HepG2 (cell line): ENCODE data around the gene PCGF5. TPM values are rescaled to one million over a fixed set of nuclear protein-coding genes. Genes with fewer than 3 reads are reported as not detected.

ENCODE experiments used
- GATA4 ChIP-seq: sonication (generic); IDR thresholded peaks from 2 replicates; pipeline ENCODE4 v1.6.1; 2016; ENCODE audit warnings: antibody characterized with exemption, low read depth, borderline replicate concordance
- HOMEZ ChIP-seq: IDR thresholded peaks from 2 replicates; pipeline ENCODE4 v1.6.1; 2016; ENCODE audit warnings: low read depth
- POLR2G ChIP-seq: fragments of 200-400 bp; formaldehyde crosslinking; IDR thresholded peaks from 2 replicates; pipeline ENCODE4 v1.6.1; 2018; ENCODE audit warnings: mild to moderate bottlenecking, low read depth, low read length, moderate library complexity
- TOE1 ChIP-seq: sonication (generic); formaldehyde crosslinking; IDR thresholded peaks from 2 replicates; pipeline ENCODE4 v1.4.0; 2020; ENCODE audit warnings: mild to moderate bottlenecking, missing genetic modification reagents
- ZNF264 ChIP-seq: sonication (generic); formaldehyde crosslinking; IDR thresholded peaks from 2 replicates; pipeline ENCODE4 v1.4.0; 2020; ENCODE audit warnings: missing genetic modification reagents
- ZNF446 ChIP-seq: sonication (generic); formaldehyde crosslinking; IDR thresholded peaks from 2 replicates; pipeline ENCODE4 v1.5.0; 2020; ENCODE audit warnings: mild to moderate bottlenecking, missing genetic modification reagents
- ZNF605 ChIP-seq: sonication (generic); formaldehyde crosslinking; IDR thresholded peaks from 2 replicates; pipeline ENCODE4 v1.8.0; 2022; ENCODE audit warnings: mild to moderate bottlenecking, missing genetic modification reagents
- ZNF616 ChIP-seq: sonication (generic); formaldehyde crosslinking; IDR thresholded peaks from 2 replicates; pipeline ENCODE4 v1.5.0; 2020; ENCODE audit warnings: low read depth, mild to moderate bottlenecking, missing genetic modification reagents
- ZNF7 ChIP-seq: IDR thresholded peaks from 2 replicates; pipeline ENCODE4 v1.6.1; 2016; ENCODE audit warnings: missing biosample characterization, missing genetic modification reagents
- polyA plus RNA-seq, 8 experiments: library from polyadenylated mRNA; depleted of rRNA in 3 of 8; stranded (reverse) in 7 of 8; unstranded in 1 of 8; fragments of >200 nt; fragmentation: Illumina TruSeq in 4 of 8; extraction: Trizol in 4 of 8; gene quantifications; 2 replicates each; pipeline versions ENCODE4 v1.2.1 to v1.2.3, GENCODE V29; 2011 to 2016; ENCODE audit warnings: low read depth in 4 of 8, missing spikeins in 1 of 8, mixed read lengths in 1 of 8; ENCODE audit not compliant: insufficient read depth in 1 of 8
- total RNA-seq, 5 experiments: library from RNA; depleted of rRNA; stranded (reverse); fragments of >200 nt; fragmentation: Illumina TruSeq; extraction: Trizol; gene quantifications; 2 replicates each; pipeline ENCODE4 v1.2.3, GENCODE V29; 2016; ENCODE audit warnings: low read depth in 1 of 5
- TF ChIP-seq, protein P1 (sequence below): sonication (generic); formaldehyde crosslinking; IDR thresholded peaks from 2 replicates; pipeline ENCODE4 v1.4.0; 2020; ENCODE audit warnings: mild to moderate bottlenecking, missing genetic modification reagents
- TF ChIP-seq, protein P2 (sequence below): sonication (generic); formaldehyde crosslinking; IDR thresholded peaks from 2 replicates; pipeline ENCODE4 v1.8.0; 2022; ENCODE audit warnings: missing genetic modification reagents, mild to moderate bottlenecking, moderate library complexity, borderline replicate concordance
- TF ChIP-seq, protein P3 (sequence below): sonication (generic); formaldehyde crosslinking; IDR thresholded peaks from 2 replicates; pipeline ENCODE4 v1.4.0; 2020; ENCODE audit warnings: missing genetic modification reagents

PCGF5 gene
- total and polyA plus RNA-seq, 2 of the 13 experiments (the other 11 are each of a cell fraction or from before 2014, with no cell fraction given): 61.3 to 138 TPM

- TF ChIP-seq, protein P1, sequence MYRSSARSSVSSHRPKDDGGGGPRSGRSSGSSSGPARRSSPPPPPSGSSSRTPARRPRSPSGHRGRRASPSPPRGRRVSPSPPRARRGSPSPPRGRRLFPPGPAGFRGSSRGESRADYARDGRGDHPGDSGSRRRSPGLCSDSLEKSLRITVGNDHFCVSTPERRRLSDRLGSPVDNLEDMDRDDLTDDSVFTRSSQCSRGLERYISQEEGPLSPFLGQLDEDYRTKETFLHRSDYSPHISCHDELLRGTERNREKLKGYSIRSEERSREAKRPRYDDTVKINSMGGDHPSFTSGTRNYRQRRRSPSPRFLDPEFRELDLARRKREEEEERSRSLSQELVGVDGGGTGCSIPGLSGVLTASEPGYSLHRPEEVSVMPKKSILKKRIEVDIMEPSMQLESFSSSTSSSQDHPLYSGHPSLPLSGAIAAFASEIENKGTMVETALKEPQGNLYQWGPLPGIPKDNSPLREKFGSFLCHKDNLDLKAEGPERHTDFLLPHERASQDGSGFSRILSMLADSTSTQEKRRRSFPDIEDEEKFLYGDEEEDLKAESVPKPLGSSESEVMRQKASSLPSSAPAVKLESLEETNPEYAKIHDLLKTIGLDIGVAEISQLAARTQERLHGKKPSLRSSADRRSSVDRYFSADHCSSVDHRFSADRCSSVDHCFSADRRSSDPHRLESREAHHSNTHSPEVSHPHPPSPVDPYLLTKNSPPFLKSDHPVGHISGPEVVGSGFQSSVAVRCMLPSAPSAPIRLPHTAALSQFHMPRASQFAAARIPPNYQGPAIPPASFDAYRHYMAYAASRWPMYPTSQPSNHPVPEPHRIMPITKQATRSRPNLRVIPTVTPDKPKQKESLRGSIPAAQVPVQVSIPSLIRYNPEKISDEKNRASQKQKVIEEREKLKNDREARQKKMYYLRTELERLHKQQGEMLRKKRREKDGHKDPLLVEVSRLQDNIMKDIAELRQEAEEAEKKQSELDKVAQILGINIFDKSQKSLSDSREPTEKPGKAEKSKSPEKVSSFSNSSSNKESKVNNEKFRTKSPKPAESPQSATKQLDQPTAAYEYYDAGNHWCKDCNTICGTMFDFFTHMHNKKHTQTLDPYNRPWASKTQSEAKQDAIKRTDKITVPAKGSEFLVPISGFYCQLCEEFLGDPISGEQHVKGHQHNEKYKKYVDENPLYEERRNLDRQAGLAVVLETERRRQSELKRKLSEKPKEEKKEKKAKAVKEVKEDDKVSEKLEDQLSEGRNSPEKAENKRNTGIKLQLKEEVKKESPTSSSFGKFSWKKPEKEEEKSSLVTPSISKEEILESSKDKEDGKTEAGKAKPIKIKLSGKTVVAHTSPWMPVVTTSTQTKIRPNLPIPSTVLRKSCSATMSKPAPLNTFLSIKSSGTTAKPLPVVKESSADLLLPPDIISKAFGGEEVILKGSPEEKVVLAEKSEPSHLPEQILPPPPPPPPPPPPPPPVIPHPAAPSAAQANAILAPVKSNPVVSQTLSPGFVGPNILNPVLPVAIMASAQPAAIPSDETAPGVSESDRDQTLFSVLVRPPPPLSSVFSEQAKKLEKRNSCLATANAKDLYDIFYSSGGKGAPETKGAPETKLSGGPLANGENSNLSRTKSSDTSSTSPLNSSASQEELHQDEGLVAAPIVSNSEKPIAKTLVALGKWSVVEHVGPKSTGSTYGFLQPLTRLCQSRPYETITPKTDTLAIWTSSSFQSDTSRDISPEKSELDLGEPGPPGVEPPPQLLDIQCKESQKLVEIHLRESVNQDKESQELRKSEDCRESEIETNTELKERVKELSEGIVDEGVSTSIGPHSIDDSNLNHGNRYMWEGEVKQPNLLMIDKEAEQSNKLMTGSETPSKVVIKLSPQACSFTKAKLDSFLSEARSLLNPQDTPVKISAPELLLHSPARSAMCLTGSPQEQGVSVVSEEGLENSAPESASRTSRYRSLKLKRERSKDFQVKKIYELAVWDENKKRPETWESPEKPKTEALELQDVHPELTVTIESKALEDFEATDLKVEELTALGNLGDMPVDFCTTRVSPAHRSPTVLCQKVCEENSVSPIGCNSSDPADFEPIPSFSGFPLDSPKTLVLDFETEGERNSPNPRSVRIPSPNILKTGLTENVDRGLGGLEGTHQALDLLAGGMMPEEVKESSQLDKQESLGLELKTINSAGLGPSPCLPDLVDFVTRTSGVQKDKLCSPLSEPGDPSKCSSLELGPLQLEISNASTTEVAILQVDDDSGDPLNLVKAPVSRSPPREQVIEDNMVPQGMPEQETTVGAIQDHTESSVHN (CRISPR knock-in tag): no peak
- TF ChIP-seq ZNF616 (CRISPR knock-in tag) (no peak), HOMEZ (no peak; the same call in 1 of the 2 replicates), ZNF605 (CRISPR knock-in tag) (no peak), ZNF264 (CRISPR knock-in tag) (peak; percentile 88), ZNF7 (no peak), ZNF446 (CRISPR knock-in tag) (no peak), TOE1 (no peak), POLR2G (no peak), GATA4 (no peak)
- TF ChIP-seq, protein P2, sequence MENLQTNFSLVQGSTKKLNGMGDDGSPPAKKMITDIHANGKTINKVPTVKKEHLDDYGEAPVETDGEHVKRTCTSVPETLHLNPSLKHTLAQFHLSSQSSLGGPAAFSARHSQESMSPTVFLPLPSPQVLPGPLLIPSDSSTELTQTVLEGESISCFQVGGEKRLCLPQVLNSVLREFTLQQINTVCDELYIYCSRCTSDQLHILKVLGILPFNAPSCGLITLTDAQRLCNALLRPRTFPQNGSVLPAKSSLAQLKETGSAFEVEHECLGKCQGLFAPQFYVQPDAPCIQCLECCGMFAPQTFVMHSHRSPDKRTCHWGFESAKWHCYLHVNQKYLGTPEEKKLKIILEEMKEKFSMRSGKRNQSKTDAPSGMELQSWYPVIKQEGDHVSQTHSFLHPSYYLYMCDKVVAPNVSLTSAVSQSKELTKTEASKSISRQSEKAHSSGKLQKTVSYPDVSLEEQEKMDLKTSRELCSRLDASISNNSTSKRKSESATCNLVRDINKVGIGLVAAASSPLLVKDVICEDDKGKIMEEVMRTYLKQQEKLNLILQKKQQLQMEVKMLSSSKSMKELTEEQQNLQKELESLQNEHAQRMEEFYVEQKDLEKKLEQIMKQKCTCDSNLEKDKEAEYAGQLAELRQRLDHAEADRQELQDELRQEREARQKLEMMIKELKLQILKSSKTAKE (CRISPR knock-in tag): no peak
- TF ChIP-seq, protein P3, sequence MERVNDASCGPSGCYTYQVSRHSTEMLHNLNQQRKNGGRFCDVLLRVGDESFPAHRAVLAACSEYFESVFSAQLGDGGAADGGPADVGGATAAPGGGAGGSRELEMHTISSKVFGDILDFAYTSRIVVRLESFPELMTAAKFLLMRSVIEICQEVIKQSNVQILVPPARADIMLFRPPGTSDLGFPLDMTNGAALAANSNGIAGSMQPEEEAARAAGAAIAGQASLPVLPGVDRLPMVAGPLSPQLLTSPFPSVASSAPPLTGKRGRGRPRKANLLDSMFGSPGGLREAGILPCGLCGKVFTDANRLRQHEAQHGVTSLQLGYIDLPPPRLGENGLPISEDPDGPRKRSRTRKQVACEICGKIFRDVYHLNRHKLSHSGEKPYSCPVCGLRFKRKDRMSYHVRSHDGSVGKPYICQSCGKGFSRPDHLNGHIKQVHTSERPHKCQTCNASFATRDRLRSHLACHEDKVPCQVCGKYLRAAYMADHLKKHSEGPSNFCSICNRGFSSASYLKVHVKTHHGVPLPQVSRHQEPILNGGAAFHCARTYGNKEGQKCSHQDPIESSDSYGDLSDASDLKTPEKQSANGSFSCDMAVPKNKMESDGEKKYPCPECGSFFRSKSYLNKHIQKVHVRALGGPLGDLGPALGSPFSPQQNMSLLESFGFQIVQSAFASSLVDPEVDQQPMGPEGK (CRISPR knock-in tag): peak; percentile 62; the same call in 1 of the 2 replicates
Measured at GRCh38 chr10:91219371-91220193, 881 bp upstream of the PCGF5 start (continued).
